ENCODE results near the gene NPAS3.

DNA sequence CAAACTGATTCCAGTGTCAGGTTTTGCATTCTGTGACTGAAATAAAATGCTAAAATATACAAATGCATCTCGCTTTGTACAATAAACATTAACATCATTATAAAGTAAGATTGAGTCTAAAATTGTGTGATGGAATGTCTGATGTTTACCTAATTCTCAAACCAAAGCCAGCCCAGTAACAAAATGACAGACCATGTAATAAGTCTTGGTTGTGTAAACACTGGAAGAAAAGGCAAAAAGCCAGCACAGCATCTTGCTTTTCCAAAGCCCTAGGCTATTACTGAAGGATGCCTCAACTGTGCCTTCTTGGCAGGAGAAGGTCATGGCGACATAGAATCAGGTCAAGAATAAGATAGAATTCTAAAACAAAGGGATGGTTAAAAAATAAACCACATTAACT, 842.6 kb downstream of the NPAS3 start:
- TF ChIP-seq, protein P1, sequence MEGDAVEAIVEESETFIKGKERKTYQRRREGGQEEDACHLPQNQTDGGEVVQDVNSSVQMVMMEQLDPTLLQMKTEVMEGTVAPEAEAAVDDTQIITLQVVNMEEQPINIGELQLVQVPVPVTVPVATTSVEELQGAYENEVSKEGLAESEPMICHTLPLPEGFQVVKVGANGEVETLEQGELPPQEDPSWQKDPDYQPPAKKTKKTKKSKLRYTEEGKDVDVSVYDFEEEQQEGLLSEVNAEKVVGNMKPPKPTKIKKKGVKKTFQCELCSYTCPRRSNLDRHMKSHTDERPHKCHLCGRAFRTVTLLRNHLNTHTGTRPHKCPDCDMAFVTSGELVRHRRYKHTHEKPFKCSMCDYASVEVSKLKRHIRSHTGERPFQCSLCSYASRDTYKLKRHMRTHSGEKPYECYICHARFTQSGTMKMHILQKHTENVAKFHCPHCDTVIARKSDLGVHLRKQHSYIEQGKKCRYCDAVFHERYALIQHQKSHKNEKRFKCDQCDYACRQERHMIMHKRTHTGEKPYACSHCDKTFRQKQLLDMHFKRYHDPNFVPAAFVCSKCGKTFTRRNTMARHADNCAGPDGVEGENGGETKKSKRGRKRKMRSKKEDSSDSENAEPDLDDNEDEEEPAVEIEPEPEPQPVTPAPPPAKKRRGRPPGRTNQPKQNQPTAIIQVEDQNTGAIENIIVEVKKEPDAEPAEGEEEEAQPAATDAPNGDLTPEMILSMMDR (IDR thresholded peaks at IDR 0.05; ENCODE audit: low read length): no peak
- no peak for TF ChIP-seq EZH2 (optimal IDR thresholded peaks at IDR 0.05; ENCODE audit: low read depth, low read length)
- TF ChIP-seq EZH2phosphoT487 (IDR thresholded peaks at IDR 0.05; ENCODE audit: low read length): no peak
